GM19351 (cell line): ENCODE results near the gene CEACAM19.

ENCODE experiments used
- ATAC-seq: cut with Tn5 transposase; IDR thresholded peaks from one replicate; pipeline ENCODE4 v1.9.1; 2021; ENCODE audit warnings: mild to moderate bottlenecking, moderate library complexity; ENCODE audit not compliant: unreplicated experiment

Gene CEACAM19

GRCh38 chr19:44644402-44645016, 26.8 kb upstream of the CEACAM19 start:
- ATAC-seq: no peak

DNA sequence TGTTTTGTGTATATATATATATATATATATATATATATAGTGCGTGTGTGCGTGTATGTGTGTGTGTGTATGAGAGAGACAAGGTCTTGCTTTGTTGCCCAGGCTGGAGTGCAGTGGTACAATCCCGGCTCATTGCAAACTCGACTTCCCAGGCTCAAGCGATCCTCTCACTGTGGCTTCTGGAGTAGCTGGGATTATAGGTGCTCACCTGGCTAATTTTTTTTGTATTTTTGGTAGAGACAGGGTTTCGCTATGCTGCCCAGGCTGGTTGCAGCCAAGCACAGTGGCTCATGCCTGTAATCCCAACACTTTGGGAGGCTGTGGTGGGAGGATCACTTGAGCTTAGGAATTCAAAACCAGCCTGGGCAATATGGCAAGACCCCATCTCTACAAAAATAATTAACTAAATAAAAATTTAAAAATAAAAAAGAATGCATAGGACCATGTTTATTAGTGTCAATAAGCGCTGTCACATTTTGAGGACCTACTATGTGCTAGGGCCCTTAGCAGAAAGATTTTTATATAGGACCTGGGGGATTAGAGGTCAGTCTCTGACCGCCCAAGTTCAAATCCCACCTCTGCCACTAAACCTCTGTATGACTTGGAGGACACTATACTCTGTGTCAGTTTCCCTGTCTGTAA, 25.8 kb upstream of the CEACAM19 start:
- ATAC-seq: no peak

GRCh38 chr19:44646049-44646416, 25.2 kb upstream of the CEACAM19 start:
- ATAC-seq: no peak

- ATAC-seq: no peak
These were observed 24.1 kb upstream of the CEACAM19 start for GRCh38 chr19:44647144-44647543.

GRCh38 chr19:44648631-44649251, 22.5 kb upstream of the CEACAM19 start:
- ATAC-seq: no peak

DNA sequence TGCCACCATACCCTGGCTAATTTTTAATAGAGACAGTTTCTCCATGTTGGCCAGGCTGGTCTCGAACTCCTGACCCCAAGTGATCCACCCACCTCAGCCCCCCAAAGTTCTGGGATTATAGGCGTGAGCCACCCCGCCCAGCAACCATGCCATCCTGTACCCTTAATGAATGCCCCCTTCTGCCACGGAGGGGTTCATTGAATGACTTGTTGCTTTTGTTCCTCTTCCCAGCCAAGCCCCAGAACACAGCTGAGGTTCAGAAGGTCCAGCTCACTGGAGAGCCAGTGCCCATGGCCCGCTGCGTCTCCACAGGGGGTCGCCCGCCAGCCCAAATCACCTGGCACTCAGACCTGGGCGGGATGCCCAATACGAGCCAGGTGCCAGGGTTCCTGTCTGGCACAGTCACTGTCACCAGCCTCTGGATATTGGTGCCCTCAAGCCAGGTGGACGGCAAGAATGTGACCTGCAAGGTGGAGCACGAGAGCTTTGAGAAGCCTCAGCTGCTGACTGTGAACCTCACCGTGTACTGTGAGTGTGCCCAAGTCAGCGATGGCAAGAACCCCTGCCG, 21.6 kb upstream of the CEACAM19 start:
- ATAC-seq: no peak

- no peak for ATAC-seq
These were observed 17.9 kb upstream of the CEACAM19 start for GRCh38 chr19:44653343-44653742.

- ATAC-seq: peak; percentile 91
These were observed 17.1 kb upstream of the CEACAM19 start for GRCh38 chr19:44653977-44654774.

DNA sequence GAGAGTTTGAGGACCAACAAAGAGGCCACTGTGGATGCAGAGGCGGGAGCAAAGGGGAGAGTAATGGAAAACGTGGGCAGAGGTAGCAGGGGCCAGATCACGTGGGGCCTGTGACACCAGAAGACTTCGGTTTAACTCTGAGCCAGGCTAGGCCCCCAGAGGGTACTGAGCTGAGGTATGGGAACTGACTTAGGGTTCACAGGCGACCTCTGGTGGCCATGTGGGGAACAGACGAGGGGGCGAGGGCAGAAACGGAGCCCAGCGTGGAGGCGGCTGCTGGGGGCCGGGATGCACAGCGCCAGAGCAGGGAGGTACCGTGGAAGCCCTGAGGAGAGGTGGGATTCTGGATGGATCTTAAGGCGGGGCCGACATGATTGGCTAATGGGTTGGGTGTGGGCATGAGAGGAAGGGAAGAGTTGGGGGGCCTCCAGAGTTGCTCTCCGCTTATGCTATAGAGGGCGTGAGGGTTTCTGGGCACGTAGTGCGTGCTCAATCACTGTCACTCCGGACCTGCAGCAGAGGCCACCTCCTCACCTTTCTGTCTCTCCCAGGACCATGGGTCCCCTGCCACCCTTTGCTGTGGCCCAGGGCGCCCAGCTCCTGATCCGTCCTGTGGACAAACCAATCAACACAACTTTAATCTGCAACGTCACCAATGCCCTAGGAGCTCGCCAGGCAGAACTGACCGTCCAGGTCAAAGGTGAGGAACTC, 13.9 kb upstream of the CEACAM19 start:
- ATAC-seq: no peak

GRCh38 chr19:44658069-44658733, 13.1 kb upstream of the CEACAM19 start:
- ATAC-seq: no peak

DNA sequence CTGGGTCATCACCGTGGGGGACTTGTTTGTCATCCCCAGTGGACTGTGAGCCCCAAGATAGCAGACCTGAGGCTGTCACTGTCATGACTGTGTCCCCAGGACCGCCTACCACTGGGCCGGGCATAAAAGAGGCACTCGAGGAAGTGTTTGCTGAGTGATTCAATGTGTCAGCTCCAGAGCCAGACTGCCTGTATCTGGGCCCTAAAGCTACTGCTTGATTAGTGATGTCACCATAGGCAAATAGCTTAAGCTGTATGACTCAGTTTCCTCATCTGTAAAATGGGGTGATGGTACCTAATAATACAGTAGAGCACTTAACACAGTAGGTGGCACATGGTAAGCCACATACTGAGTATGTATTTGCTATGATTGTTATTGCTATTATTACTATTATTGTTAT, 11.2 kb upstream of the CEACAM19 start:
- ATAC-seq: no peak

DNA sequence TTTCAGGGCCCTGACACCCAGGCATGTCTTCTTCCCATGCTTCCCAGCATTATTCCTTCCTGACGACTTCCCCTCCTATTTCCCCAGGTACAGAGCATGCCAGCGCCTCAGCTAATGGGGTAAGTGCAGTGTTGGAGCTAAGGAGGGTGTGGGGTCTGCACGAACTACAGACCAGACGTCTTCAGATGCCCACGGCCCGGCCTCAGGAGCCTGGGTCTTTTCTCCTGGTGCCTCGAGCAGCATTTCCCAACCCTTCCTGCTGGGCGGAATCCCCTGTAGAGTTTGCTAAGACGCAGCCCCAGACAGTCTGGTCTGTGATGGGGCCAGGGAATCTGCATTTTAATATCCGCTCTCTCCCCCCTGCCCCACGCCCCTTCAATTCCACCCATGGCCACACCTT, 10.1 kb upstream of the CEACAM19 start:
- no peak for ATAC-seq

- ATAC-seq: no peak
These were observed 9.4 kb upstream of the CEACAM19 start for GRCh38 chr19:44661904-44662303.

- ATAC-seq: no peak
These were observed 8.4 kb upstream of the CEACAM19 start for GRCh38 chr19:44662691-44663385.

DNA sequence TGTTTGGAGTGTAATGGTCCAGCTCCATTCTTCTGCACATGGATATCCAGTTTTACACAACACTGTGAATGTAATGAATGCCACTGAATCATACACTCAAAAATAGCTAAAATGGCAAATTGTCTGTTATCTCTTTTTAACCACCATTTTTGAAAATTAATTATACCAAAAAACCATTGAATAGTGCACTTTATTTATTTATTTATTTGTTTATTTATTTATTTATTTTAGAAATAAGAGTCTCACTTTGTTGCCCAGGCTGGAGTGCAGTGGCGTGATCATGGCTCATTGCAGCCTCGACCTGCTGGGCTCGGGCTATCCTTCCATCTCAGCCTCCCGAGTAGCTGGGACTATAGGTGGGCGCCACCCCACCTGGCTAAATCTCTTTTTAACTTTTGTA, 7.3 kb upstream of the CEACAM19 start:
- ATAC-seq: no peak

DNA sequence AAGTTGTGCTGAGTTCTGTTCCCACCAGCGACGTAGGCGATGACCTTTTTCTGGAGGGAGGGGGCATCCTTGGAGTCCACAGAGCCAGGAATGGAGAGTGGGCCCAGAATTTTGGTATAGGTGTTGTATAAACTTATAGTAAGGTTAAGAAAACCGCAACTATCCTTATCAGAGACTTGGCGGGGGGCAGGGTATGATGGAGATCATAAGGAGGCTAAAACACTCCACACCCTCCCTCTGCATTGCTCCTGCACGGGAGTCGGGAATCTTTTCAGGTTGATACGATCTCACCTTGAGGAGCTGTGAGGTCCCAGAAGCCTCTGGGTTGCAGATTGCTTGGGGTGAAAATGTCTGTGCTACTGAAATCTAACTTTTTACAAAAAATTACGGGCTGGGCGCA, 6.3 kb upstream of the CEACAM19 start:
- ATAC-seq: no peak

DNA sequence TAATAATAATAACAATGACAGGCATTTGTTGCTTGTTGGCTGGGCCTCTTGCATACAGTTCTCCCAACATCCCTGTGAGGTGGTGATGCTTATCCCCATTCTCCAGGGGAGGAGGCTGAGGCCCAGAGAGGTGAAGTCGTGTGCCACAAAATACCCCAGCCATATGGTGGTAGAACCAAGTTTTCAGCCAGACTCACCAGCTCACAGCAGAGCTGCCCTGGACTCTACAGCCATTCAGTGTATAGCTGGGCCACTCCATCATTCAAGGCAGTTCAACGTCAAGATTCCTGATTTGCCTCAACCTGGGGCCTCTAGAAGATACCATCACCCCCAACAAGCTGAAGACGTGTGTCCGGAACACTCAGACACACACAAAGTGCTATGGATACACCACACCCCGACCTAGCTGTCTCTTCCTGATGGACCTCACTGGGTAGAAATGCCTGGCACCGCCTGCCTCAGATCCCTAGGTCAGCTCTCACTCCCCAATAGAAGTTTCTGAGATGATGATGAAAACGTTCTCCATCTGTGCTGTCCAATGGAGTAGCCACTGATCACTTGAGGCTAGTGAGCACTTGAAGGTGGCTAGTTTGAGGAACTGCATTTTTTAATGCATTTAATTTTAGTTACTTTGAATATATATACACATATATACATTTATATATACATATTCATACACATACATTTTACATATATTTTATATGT, 4.3 kb upstream of the CEACAM19 start:
- no peak for ATAC-seq

- no peak for ATAC-seq
These were observed 2.1 kb upstream of the CEACAM19 start for GRCh38 chr19:44668985-44669764.
